ENCODE data around the gene CD101.

Gene CD101

GRCh38 chr1:117022114-117022513 is 20.6 kb downstream of the CD101 start:
- H3K9me3 ChIP-seq (ENCODE audit: control insufficient read depth, low read length) = no peaks in the 10 kb centered on the region
- H3K36me3 ChIP-seq (ENCODE audit: control insufficient read depth, insufficient read depth, low read length) = no peaks in the 10 kb centered on the region
- H3K27ac ChIP-seq = no peak overlapping the region
- TF ChIP-seq, protein P1, sequence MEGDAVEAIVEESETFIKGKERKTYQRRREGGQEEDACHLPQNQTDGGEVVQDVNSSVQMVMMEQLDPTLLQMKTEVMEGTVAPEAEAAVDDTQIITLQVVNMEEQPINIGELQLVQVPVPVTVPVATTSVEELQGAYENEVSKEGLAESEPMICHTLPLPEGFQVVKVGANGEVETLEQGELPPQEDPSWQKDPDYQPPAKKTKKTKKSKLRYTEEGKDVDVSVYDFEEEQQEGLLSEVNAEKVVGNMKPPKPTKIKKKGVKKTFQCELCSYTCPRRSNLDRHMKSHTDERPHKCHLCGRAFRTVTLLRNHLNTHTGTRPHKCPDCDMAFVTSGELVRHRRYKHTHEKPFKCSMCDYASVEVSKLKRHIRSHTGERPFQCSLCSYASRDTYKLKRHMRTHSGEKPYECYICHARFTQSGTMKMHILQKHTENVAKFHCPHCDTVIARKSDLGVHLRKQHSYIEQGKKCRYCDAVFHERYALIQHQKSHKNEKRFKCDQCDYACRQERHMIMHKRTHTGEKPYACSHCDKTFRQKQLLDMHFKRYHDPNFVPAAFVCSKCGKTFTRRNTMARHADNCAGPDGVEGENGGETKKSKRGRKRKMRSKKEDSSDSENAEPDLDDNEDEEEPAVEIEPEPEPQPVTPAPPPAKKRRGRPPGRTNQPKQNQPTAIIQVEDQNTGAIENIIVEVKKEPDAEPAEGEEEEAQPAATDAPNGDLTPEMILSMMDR (IDR thresholded peaks at IDR 0.05) = no peak
- H3K4me3 ChIP-seq (ENCODE audit: low read depth, low read length) = no peak overlapping the region
- no peak overlapping the region for H2AFZ ChIP-seq
- no peaks in the 10 kb centered on the region for H3K4me1 ChIP-seq
- no peak overlapping the region for H3K4me2 ChIP-seq (ENCODE audit: low read length)
- H3K9ac ChIP-seq = no peak overlapping the region
- no peaks in the 10 kb centered on the region for H3K79me2 ChIP-seq
- H3K27me3 ChIP-seq (ENCODE audit: control insufficient read depth, insufficient read depth, low read length) = no peaks in the 10 kb centered on the region

- H2AFZ ChIP-seq = no peak overlapping the region
- H3K4me1 ChIP-seq = no peaks in the 10 kb centered on the region
- H3K27ac ChIP-seq = no peak overlapping the region
- no peak overlapping the region for H3K4me2 ChIP-seq (ENCODE audit: low read length)
- no peaks in the 10 kb centered on the region for H3K36me3 ChIP-seq (ENCODE audit: control insufficient read depth, insufficient read depth, low read length)
- TF ChIP-seq, protein P1 (IDR thresholded peaks at IDR 0.05) = no peak
- H3K27me3 ChIP-seq (ENCODE audit: control insufficient read depth, insufficient read depth, low read length) = no peaks in the 10 kb centered on the region
- H3K9me3 ChIP-seq (ENCODE audit: control insufficient read depth, low read length) = no peaks in the 10 kb centered on the region
- H3K79me2 ChIP-seq = no peaks in the 10 kb centered on the region
- no peak overlapping the region for H3K4me3 ChIP-seq (ENCODE audit: low read depth, low read length)
- H3K9ac ChIP-seq = no peak overlapping the region
These were observed 24.0 kb downstream of the CD101 start for GRCh38 chr1:117025568-117025967.

- H3K4me2 ChIP-seq (ENCODE audit: low read length) = no peak overlapping the region
These were observed 24.8 kb downstream of the CD101 start for GRCh38 chr1:117026361-117026760.

GRCh38 chr1:117029685-117030084 is 28.1 kb downstream of the CD101 start:
- no peaks in the 10 kb centered on the region for H3K36me3 ChIP-seq (ENCODE audit: control insufficient read depth, insufficient read depth, low read length)
- H3K4me2 ChIP-seq (ENCODE audit: low read length) = no peak overlapping the region
- no peaks in the 10 kb centered on the region for H3K79me2 ChIP-seq
- no peaks in the 10 kb centered on the region for H3K9me3 ChIP-seq (ENCODE audit: control insufficient read depth, low read length)
- TF ChIP-seq, protein P1 (IDR thresholded peaks at IDR 0.05) = no peak
- no peak overlapping the region for H3K4me3 ChIP-seq (ENCODE audit: low read depth, low read length)
- H3K9ac ChIP-seq = no peak overlapping the region
- H2AFZ ChIP-seq = no peak overlapping the region
- H3K4me1 ChIP-seq = no peaks in the 10 kb centered on the region
- H3K27ac ChIP-seq = no peak overlapping the region
- no peaks in the 10 kb centered on the region for H3K27me3 ChIP-seq (ENCODE audit: control insufficient read depth, insufficient read depth, low read length)

More at GRCh38 chr1:117026361-117026760, 24.8 kb downstream of the CD101 start:
- H3K79me2 ChIP-seq = no peaks in the 10 kb centered on the region
- no peak overlapping the region for H3K4me3 ChIP-seq (ENCODE audit: low read depth, low read length)
- no peak overlapping the region for H3K27ac ChIP-seq
- no peaks in the 10 kb centered on the region for H3K4me1 ChIP-seq
- H3K27me3 ChIP-seq (ENCODE audit: control insufficient read depth, insufficient read depth, low read length) = no peaks in the 10 kb centered on the region
- no peak overlapping the region for H2AFZ ChIP-seq
- no peak overlapping the region for H3K9ac ChIP-seq
- H3K36me3 ChIP-seq (ENCODE audit: control insufficient read depth, insufficient read depth, low read length) = no peaks in the 10 kb centered on the region
- TF ChIP-seq, protein P1 (IDR thresholded peaks at IDR 0.05) = no peak
- H3K9me3 ChIP-seq (ENCODE audit: control insufficient read depth, low read length) = no peaks in the 10 kb centered on the region

- H3K9ac ChIP-seq = no peak overlapping the region
- H3K4me1 ChIP-seq = no peaks in the 10 kb centered on the region
- H3K4me2 ChIP-seq (ENCODE audit: low read length) = no peak overlapping the region
- TF ChIP-seq, protein P1 (IDR thresholded peaks at IDR 0.05) = no peak
- no peaks in the 10 kb centered on the region for H3K36me3 ChIP-seq (ENCODE audit: control insufficient read depth, insufficient read depth, low read length)
- no peaks in the 10 kb centered on the region for H3K79me2 ChIP-seq
- no peak overlapping the region for H2AFZ ChIP-seq
- H3K4me3 ChIP-seq (ENCODE audit: low read depth, low read length) = no peak overlapping the region
- no peaks in the 10 kb centered on the region for H3K9me3 ChIP-seq (ENCODE audit: control insufficient read depth, low read length)
- no peak overlapping the region for H3K27ac ChIP-seq
- H3K27me3 ChIP-seq (ENCODE audit: control insufficient read depth, insufficient read depth, low read length) = no peaks in the 10 kb centered on the region
These were observed 28.8 kb downstream of the CD101 start for GRCh38 chr1:117030271-117030877.
